ENCODE data around the gene MAP1LC3B2. TPM values are rescaled to one million over a fixed set of nuclear protein-coding genes. Genes with fewer than 3 reads are reported as not detected.

MAP1LC3B2 gene
- total and polyA plus RNA-seq, 2 of the 13 experiments (the other 11 are each of a cell fraction or from before 2014, with no cell fraction given) = 0.60 to 2.2 TPM

GRCh38 chr12:116549993-116550392, 9.2 kb upstream of the MAP1LC3B2 start:
- Histone ChIP-seq H2AFZ (ENCODE audit: low read length) (no peak overlapping the region), H3K27me3 (ENCODE audit: control insufficient read depth in 1 of 2, insufficient read depth in 2 of 2, low read length in 2 of 2) (no peaks in the 10 kb centered on the region; a peak in 1 of 5 replicates), H3K79me2 (ENCODE audit: insufficient read depth, low read length) (no peaks in the 10 kb centered on the region), H3K36me3 (replicated peaks in 1 of 2; ENCODE audit: control insufficient read depth in 1 of 2, insufficient read depth in 2 of 2, low read length in 2 of 2) (no peaks in the 10 kb centered on the region), H4K20me1 (ENCODE audit: insufficient read depth, low read length) (no peaks in the 10 kb centered on the region), H3K4me2 (ENCODE audit: low read depth, low read length) (no peak overlapping the region), H3K4me3 (replicated peaks in 1 of 3; ENCODE audit: insufficient read depth in 1 of 3, low read depth in 2 of 3, low read length in 3 of 3) (no peak overlapping the region), H3K9me3 (ENCODE audit: low read length) (no peaks in the 10 kb centered on the region), H3K4me1 (ENCODE audit: insufficient read depth, low read length) (no peaks in the 10 kb centered on the region), H3K27ac (ENCODE audit: extremely low read length, insufficient read depth, low read length) (no peak overlapping the region), H3K9ac (ENCODE audit: insufficient read depth, low read depth, low read length) (no peak overlapping the region)
- in situ Hi-C loops (cut with HindIII; ENCODE audit: extremely low pct_ligation_motif_present, low pct_unique_long_range_greater_than_20kb) (no loop called here), intact Hi-C loops (cut with micrococcal nuclease; ENCODE audit: unreplicated experiment) (no loop called here)
- ATAC-seq (no peak), FAIRE-seq (no peak), DNase-seq (ENCODE audit: low spot score) (no peak)
- ChIA-PET CTCF (ENCODE audit: low intra/inter-chr PET ratio, low total read pairs) (no interaction called here), POLR2A (no interaction called here)
- WGBS (ENCODE audit: low lambda C conversion rate) = 31% methylated on average over 10 of the region's 10 CpGs
- BruUV-seq (replicated peaks) = no TSS peak
- TF ChIP-seq NCOR1 (IDR thresholded peaks at IDR 0.05; ENCODE audit: borderline replicate concordance, low read length) = no peak
- TF ChIP-seq MAF1 (CRISPR knock-in tag; IDR thresholded peaks at IDR 0.05; ENCODE audit: borderline replicate concordance) = no peak
- TF ChIP-seq TRAFD1 (CRISPR knock-in tag; IDR thresholded peaks at IDR 0.05; ENCODE audit: borderline replicate concordance) = no peak
- TF ChIP-seq ZNF34 (CRISPR knock-in tag; IDR thresholded peaks at IDR 0.05; ENCODE audit: borderline replicate concordance) = no peak
- TF ChIP-seq BRCA1 (CRISPR knock-in tag; IDR thresholded peaks at IDR 0.05) = no peak
- no peak for TF ChIP-seq CENPT (CRISPR knock-in tag; IDR thresholded peaks at IDR 0.05; ENCODE audit: low read depth)
- no peak for TF ChIP-seq ZNF674 (CRISPR knock-in tag; IDR thresholded peaks at IDR 0.05; ENCODE audit: low read depth)
- no peak for TF ChIP-seq MBNL3 (CRISPR knock-in tag; conservative IDR thresholded peaks at IDR 0.05)
- TF ChIP-seq HDAC1 (CRISPR knock-in tag; IDR thresholded peaks at IDR 0.05) = no peak
